GM18870 (cell line): ENCODE measurements around the gene CAND1.

Experiments
- ATAC-seq: cut with Tn5 transposase; IDR thresholded peaks from one replicate; pipeline ENCODE4 v1.9.1; 2021; ENCODE audit warnings: moderate library complexity; ENCODE audit not compliant: unreplicated experiment

The CAND1 gene

DNA sequence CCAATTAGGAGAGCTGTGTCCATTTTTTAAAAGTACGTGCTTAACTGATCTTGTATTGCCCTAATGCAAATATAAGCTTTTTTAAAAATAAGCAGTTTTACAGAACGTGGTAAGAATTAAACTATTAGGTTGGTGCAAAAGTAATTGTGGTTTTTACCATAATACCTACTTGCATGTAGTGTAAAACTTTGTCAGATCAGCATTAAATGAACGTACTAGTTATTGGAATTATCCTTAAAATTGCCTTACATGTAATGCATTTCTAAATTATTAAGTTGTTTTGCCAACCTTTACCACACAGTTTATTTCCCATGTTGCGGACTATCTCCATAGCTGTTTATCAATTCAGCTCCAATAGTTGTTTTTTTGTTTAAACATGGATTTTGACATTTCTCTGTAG lies 10.9 kb downstream of the CAND1 start:
- no peak for ATAC-seq

DNA sequence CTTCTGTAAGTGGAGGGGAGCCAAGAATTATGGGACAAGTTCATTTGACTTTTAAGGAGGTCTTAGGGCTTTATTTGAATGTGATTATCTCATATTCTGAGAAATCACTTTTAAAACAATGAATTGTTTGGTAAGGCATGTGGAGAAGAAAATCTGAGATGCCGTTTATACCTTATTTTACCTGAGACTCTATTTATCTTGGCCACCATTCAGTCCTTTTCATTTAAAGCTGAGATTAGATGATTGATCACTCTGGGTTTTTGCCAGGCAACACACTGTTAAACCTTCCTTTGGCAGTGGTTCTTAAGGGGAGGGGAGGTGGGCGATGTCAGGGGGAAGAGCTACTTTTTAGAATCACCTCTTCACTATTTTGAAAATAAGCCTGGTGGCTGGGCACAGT lies 11.4 kb downstream of the CAND1 start:
- no peak for ATAC-seq

- ATAC-seq: no peak
These were observed 15.4 kb downstream of the CAND1 start for GRCh38 chr12:67284561-67284960.

GRCh38 chr12:67286257-67286656 lies 17.1 kb downstream of the CAND1 start:
- no peak for ATAC-seq

- ATAC-seq: no peak
These were observed 18.2 kb downstream of the CAND1 start for GRCh38 chr12:67287311-67287710.

- ATAC-seq: no peak
These were observed 19.4 kb downstream of the CAND1 start for GRCh38 chr12:67288561-67288960.

DNA sequence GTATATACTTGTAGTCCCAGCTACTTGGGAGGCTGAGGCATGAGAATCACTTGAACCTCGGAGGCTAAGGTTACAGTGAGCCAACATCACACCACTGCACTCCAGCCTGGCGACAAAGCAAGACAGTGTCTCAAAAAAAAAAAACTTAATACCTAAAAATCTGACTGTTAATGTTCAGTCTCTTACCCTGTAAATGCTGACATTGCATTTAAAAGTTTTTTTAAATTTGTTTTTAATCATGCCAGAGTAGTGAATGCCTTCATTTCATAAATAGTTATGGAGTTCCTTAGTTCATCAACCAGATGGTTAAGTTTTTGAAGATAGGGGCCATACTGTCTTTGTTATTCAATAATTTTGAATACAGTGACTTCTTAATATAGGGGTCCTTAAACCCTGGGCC lies 21.2 kb downstream of the CAND1 start:
- ATAC-seq: no peak

- ATAC-seq: no peak
These were observed 30.4 kb downstream of the CAND1 start for GRCh38 chr12:67299526-67299925.

- no peak for ATAC-seq
These were observed 30.8 kb downstream of the CAND1 start for GRCh38 chr12:67299926-67300325.

- no peak for ATAC-seq
These were observed 33.0 kb downstream of the CAND1 start for GRCh38 chr12:67302162-67302561.

GRCh38 chr12:67305544-67305943 lies 36.4 kb downstream of the CAND1 start:
- no peak for ATAC-seq

- no peak for ATAC-seq
These were observed 37.6 kb downstream of the CAND1 start for GRCh38 chr12:67306712-67307111.

- ATAC-seq: no peak
These were observed 46.5 kb downstream of the CAND1 start for GRCh38 chr12:67315661-67316060.

- no peak for ATAC-seq
These were observed 49.6 kb downstream of the CAND1 start for GRCh38 chr12:67318786-67319185.

DNA sequence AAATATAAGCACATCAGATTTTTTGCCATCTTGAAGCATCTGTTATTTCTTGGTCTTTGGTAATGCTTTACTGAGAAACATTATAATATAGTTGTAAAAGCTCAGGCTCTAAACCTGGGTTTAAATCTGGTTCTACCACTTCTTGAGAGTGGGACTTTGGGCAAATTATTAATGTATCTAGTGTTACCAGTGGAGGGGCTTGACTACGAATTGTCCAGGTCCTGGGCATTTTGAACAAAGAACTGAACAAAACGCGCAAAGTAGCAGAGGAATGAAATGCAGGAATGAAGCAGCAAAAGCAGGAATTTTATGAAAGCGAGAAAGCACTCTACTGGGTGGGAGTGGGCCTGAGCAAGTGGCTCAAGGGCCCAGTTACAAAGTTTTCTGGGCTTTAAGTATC lies 50.8 kb downstream of the CAND1 start:
- ATAC-seq: no peak

GRCh38 chr12:67320614-67321295 lies 51.6 kb downstream of the CAND1 start:
- no peak for ATAC-seq

DNA sequence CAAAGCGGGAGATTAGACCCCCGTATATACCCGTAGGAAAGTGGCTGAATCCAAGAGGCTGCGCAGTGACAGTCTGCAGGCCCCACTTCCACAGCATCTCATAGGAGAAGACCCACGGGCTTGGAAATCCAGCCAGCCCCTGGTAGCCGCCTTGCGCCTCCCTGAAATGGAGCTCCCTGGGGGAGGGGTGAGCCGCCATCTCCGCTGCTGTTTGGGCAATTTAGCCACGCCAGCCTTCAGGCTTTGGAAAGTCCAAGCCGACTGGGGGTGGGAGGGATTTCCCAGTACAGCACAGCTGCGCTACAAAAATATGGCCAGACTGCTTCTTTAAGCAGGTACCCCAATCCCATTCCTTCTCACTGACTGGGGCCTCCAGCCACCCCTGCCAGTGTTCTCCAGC lies 53.4 kb downstream of the CAND1 start:
- ATAC-seq: no peak

- no peak for ATAC-seq
These were observed 53.8 kb downstream of the CAND1 start for GRCh38 chr12:67323007-67323406.

DNA sequence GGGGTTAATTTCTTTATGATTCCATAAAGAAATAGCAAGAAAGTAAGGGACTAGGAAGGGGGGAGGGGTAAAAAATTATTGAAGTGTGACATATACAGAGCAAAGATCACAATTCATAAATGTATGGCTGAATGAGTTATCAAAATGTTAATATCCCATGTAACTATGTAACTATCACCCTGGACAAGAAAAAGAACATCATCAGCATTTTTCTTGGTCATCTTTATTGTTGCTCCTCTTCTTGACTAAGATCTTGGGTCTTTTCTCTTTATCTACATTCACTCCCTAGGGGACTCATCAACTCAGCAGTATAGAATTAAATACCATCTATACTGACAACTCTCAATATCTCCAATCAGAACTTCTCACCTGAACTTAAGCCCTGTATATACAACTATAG lies 57.5 kb downstream of the CAND1 start:
- ATAC-seq: no peak

DNA sequence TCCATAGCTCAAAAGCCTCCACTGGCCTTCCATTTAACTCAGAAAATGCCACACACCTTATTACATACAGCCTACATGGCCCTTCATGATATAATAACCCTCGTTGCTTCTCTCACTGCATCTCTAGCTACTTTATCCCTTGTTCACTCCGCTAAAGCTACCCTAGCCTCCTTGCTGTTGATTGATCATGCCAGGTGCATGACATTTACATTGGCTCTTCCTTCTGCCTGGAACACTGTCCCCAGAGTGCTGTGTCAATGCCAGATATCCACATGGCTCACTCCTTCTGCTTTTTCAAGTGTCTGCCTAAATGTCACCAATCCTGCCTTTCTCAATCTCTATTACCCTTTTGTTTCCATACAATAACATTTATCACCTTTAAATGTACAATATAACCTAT lies 58.3 kb downstream of the CAND1 start:
- no peak for ATAC-seq

DNA sequence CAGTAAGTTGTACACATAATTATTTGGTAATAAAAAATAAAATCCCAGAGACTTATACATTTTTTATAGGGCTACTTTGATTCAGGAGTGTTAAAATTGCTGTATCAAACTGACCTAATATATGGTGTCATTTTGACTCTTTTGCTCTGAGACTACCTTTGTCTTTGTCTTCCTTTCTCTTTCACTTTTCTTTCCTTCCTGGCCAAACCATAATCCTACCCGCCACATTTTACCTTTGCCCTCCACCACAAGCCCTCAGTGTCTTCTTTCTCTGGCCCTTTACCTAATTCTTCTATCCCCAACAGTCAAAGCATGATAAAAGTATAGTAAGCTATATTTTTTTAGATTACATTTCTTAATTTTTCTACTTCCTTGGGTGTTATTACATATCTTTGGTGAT lies 62.0 kb downstream of the CAND1 start:
- ATAC-seq: no peak

DNA sequence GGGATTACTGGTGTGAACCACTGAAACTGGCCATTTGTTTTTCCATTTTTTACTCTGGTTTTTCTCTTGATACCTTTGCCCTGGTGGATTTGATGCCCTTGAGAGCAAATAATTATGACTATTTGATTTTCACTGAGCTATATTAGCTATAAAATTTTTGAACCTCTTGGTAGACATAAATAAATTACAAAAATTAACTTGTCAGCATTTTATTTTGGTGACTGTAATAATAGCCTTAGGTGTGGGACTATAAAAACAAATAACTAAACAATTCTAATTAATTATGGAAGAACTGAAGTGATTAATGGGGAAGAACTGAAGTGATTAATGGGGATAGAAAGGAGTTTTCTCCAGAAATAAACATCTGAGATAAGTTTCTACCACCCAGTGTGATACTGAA lies 62.7 kb downstream of the CAND1 start:
- no peak for ATAC-seq

- ATAC-seq: no peak
These were observed 64.5 kb downstream of the CAND1 start for GRCh38 chr12:67333649-67334048.
